Measurements from ENCODE around the gene TBC1D19.

- TF ChIP-seq POLR2A (IDR thresholded peaks at IDR 0.05) (no peak), CTCF (IDR thresholded peaks at IDR 0.05) (no peak)
Observed at GRCh38 chr4:26723216-26723615, 139.3 kb downstream of the TBC1D19 start.

All from tibial nerve (tissue), 3 donors.